CD4-positive, alpha-beta T cell treated with Interleukin-15 for 4 hours (primary cell): ENCODE data around the gene HECW1.
"Not testable (repeated sequence)": the region's sequence is repeated elsewhere in the genome, so short reads cannot be mapped to it uniquely, and the experiment has no call there.

Experiments
- DNase-seq: peaks from one replicate; pipeline ENCODE4 v3.0.0-alpha.2; 2020; ENCODE audit warnings: low spot score

The HECW1 gene

GRCh38 chr7:43467846-43468245 lies 355.4 kb downstream of the HECW1 start:
- no peak for DNase-seq

- no peak for DNase-seq
Measured at GRCh38 chr7:43469051-43469450, 356.6 kb downstream of the HECW1 start.

DNA sequence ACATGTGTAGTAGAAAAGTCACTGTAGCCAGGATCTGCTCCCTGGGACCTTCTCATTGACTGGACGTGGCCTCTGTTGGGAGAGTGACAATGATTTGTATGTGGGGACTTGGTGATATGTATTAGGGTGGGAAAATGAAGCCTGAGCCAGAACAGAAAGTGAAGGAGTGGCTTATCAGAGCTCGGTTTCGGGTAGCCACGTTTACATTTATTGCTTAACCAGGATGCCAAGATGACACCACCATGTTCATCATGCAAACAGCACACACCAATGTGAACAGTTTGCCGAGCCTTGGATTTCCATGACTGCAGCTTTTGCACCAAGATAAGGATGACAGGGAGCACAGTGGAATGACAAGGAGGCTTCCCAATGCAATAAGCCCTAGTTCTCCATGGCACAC lies 357.7 kb downstream of the HECW1 start:
- no peak for DNase-seq

GRCh38 chr7:43475983-43476382 lies 363.5 kb downstream of the HECW1 start:
- DNase-seq, result no peak

- DNase-seq, result no peak
Measured at GRCh38 chr7:43476896-43477295, 364.4 kb downstream of the HECW1 start.

GRCh38 chr7:43479042-43479441 lies 366.6 kb downstream of the HECW1 start:
- no peak for DNase-seq

DNA sequence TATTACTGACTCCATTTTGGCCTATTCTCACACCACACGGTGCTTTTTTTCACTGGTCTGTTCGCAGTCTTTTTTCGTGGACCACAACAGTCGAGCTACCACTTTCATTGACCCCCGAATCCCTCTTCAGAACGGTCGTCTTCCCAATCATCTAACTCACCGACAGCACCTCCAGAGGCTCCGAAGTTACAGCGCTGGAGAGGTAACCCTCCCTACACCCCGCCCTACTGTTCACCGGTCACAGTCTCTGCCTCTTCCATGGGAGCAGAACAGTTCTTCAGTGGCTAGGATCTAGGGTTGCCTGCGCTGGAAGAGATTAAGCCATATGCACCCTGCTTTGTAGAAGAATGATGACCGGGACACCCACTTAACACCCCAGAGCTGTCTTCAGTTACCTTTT lies 367.1 kb downstream of the HECW1 start:
- no peak for DNase-seq

GRCh38 chr7:43480581-43480980 lies 368.1 kb downstream of the HECW1 start:
- no peak for DNase-seq

GRCh38 chr7:43481902-43482678 lies 369.6 kb downstream of the HECW1 start:
- DNase-seq, result no peak

DNA sequence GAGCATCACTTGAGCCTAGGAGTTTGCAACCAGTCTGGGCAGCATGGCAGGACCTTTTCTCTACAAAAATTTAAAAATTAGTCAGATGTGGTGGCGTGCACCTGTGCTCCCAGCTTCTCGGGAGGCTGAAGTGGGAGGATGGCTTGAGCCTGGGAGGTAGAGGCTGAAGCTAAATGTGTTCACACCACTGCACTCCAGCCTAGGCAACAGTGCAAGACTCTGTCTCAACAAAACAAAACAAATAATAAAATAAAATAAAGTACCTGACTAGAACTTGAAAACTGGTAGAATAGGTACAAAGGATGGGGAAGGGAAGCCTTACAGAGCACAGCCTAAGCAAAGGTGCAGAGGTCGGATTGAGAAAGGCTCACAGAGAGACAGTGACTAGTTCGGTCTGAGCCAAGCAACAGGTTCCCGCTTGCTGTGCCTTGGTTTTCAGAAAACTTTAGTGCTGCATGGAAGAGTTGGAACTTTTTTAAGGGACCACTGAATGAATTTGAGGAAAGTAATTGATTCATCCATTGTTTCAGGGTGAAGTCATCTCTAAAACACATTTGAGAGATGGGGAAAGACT lies 370.3 kb downstream of the HECW1 start:
- DNase-seq, result no peak

GRCh38 chr7:43484678-43485395 lies 372.4 kb downstream of the HECW1 start:
- DNase-seq, result no peak

- no peak for DNase-seq
Measured at GRCh38 chr7:43485580-43485979, 373.1 kb downstream of the HECW1 start.

DNA sequence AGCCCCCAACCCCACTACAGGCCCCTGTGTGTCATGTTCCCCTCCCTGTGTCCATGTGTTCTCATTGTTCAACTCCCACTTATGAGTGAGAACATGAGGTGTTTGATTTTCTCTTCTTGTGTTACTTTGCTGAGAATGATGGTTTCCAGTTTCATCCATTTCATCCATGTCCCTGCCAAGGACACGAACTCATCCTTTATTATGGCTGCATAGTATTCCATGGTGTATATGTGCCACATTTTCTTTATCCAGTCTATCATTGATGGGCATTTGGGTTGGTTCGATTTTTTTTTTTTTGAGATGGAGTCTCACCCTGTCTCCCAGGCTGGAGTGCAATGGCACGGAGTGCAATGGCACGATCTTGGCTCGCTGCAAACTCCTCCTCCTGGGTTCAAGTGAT lies 373.6 kb downstream of the HECW1 start:
- not testable (repeated sequence) for DNase-seq

DNA sequence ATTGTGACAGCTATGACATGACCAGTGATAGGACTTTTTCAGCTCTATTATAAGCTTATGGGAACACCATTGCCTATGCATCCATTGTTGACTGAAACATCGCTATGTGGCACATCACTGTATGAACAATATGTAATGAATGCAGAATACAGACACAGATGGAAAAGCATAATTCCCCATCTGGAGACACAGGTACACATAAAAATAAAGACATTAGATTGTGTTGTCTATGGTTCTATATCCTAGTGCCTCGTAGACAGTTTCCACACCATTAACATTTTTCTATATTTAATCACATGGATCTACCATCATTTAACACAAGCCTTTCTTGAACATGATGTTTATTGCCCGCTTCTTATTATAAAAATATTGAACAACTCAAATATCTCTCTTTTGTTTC lies 374.2 kb downstream of the HECW1 start:
- no peak for DNase-seq

DNA sequence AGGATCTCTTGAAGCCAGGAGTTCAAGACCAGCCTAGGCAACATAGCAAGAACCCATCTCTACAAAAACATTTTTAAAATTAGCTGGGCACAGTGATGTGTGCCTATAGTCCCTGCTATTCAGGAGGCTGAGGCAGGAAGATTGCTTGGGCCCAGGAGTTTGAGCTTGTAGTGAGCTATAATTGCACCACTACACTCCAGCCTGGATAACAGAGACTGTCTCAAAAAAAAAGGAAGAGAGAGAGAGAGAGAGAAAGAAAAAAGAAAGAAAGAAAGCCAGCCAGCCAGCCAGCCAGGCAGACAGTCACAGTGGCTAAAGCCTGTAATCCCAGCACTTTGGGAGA lies 375.3 kb downstream of the HECW1 start:
- no peak for DNase-seq

GRCh38 chr7:43489257-43489656 lies 376.8 kb downstream of the HECW1 start:
- no peak for DNase-seq

DNA sequence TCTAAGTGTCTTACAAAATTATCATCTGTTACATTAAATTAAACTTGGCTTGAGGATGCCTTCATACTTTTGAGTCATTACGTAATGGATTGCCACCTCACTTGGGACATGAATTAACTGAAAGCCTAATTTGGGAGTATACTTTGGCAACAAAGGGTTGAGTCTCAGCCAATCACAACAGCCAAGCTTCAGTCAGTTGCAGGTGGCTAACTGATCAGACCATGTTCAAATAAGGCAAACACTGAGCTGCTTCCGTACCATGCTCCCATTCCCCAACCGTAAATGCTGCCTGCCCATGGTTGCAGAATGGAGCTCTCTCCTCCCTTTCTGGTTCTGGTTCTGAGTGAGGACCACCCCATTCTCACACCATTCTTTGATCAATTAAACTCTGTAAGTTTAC lies 377.6 kb downstream of the HECW1 start:
- no peak for DNase-seq

GRCh38 chr7:43491123-43491522 lies 378.7 kb downstream of the HECW1 start:
- DNase-seq, result no peak

- no peak for DNase-seq
Measured at GRCh38 chr7:43491984-43492383, 379.5 kb downstream of the HECW1 start.

DNA sequence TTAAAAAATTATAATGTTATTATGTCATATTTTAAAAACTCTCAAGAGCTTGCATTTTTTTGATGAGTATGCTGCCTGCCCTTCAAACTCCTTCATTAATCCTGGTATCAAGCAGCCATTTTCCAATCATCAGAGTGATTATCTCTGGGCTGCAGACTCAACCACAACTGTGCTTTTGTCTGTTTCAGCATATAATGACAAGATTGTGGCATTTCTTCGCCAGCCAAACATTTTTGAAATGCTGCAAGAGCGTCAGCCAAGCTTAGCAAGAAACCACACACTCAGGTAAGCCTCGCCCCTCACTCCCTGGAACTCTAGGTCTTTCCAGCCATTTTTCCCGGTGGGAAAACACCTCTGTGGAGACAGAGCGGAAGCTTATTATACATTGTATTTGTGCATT lies 380.4 kb downstream of the HECW1 start:
- DNase-seq, result no peak

DNA sequence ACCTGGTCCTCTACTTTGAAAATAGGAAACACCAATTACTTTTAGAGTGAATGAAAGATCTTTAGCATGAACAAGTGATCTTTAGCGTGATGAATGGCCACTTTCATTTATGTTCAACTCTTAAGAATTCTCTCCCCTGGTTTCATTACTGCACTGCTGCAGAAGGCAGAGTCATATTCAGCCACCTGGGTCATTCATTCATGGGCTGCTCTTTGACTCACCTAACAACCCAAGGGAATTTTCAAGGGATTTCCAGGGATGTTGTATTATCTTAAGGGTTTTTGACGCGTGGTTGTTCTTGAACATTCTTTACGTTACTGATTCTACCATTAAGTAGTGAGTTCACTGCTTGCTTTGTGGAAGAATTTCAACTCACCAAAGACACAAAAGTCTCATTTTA lies 383.1 kb downstream of the HECW1 start:
- no peak for DNase-seq

DNA sequence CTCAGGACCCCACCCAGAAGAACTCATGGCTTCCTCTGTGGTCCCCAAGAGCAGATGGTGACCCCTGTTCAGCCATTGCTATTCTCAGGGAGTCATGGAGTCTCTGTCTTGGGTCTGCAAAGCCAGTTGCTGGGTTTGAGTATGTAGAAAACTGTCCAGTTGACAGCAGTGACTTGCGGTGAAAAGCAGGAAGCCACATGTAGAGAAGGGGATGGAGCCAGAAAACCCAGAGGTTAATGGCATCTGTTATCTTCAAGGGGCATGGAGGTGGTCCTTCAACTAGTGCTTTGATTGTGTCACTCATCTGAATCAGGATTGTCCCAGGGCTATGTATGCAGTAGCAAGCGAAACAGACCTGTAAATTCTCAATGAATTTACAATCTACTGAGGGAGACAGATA lies 384.1 kb downstream of the HECW1 start:
- DNase-seq, result no peak

DNA sequence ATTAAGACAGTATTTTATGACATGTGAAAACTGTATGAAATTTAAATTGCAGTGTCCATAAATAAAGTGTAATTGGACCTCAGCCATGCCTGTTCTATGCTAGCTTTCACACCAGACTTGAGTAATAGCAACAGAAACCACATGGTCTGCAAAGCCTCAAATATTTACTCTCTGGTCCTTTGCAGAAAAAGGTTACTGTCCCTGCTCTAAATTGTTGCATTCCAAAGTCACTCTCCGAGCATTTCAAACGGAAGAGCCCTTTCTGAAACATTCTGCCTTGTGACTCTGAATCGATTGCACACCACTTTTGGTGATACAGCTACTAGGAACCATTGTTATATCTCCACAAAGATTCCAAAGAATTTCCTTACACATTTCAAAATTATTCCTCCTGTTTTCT lies 389.4 kb downstream of the HECW1 start:
- DNase-seq, result no peak

GRCh38 chr7:43502941-43503340 lies 390.5 kb downstream of the HECW1 start:
- no peak for DNase-seq
